ENCODE results near the gene OR2AE1.

The OR2AE1 gene

GRCh38 chr7:99860281-99861127, 16.3 kb downstream of the OR2AE1 start:
- DNase-seq (ENCODE audit: low read depth in 1 of 2, low spot score in 1 of 2): no peak

GRCh38 chr7:99855236-99855635, 21.6 kb downstream of the OR2AE1 start:
- DNase-seq (ENCODE audit: low read depth in 1 of 2, low spot score in 1 of 2): no peak

- no peak for DNase-seq (ENCODE audit: low read depth in 1 of 2, low spot score in 1 of 2)
Measured at GRCh38 chr7:99848420-99849216, 28.2 kb downstream of the OR2AE1 start.

- DNase-seq (ENCODE audit: low read depth in 1 of 2, low spot score in 1 of 2): no peak
Measured at GRCh38 chr7:99844328-99844727, 32.5 kb downstream of the OR2AE1 start.

GRCh38 chr7:99843808-99844207, 33.0 kb downstream of the OR2AE1 start:
- no peak for DNase-seq (ENCODE audit: low read depth in 1 of 2, low spot score in 1 of 2)

GRCh38 chr7:99842926-99843325, 33.9 kb downstream of the OR2AE1 start:
- no peak for DNase-seq (ENCODE audit: low read depth in 1 of 2, low spot score in 1 of 2)

GRCh38 chr7:99840136-99840869, 36.5 kb downstream of the OR2AE1 start:
- DNase-seq (ENCODE audit: low read depth in 1 of 2, low spot score in 1 of 2): no peak

- no peak for DNase-seq (ENCODE audit: low read depth in 1 of 2, low spot score in 1 of 2)
Measured at GRCh38 chr7:99839287-99840021, 37.4 kb downstream of the OR2AE1 start.

- no peak for DNase-seq (ENCODE audit: low read depth in 1 of 2, low spot score in 1 of 2)
Measured at GRCh38 chr7:99837649-99838361, 39.0 kb downstream of the OR2AE1 start.

GRCh38 chr7:99835189-99835588, 41.6 kb downstream of the OR2AE1 start:
- no peak for DNase-seq (ENCODE audit: low read depth in 1 of 2, low spot score in 1 of 2)

- DNase-seq (ENCODE audit: low read depth in 1 of 2, low spot score in 1 of 2): no peak
Measured at GRCh38 chr7:99834382-99834781, 42.5 kb downstream of the OR2AE1 start.

- DNase-seq (ENCODE audit: low read depth in 1 of 2, low spot score in 1 of 2): no peak
Measured at GRCh38 chr7:99833289-99833877, 43.5 kb downstream of the OR2AE1 start.

GRCh38 chr7:99831595-99831994, 45.2 kb downstream of the OR2AE1 start:
- no peak for DNase-seq (ENCODE audit: low read depth in 1 of 2, low spot score in 1 of 2)

- no peak for DNase-seq (ENCODE audit: low read depth in 1 of 2, low spot score in 1 of 2)
Measured at GRCh38 chr7:99829524-99830160, 47.2 kb downstream of the OR2AE1 start.

GRCh38 chr7:99828811-99829210, 48.0 kb downstream of the OR2AE1 start:
- DNase-seq (ENCODE audit: low read depth in 1 of 2, low spot score in 1 of 2): no peak

GRCh38 chr7:99827040-99827778, 49.6 kb downstream of the OR2AE1 start:
- DNase-seq (ENCODE audit: low read depth in 1 of 2, low spot score in 1 of 2): no peak
